ENCODE measurements around the gene TRERF1.

DNA sequence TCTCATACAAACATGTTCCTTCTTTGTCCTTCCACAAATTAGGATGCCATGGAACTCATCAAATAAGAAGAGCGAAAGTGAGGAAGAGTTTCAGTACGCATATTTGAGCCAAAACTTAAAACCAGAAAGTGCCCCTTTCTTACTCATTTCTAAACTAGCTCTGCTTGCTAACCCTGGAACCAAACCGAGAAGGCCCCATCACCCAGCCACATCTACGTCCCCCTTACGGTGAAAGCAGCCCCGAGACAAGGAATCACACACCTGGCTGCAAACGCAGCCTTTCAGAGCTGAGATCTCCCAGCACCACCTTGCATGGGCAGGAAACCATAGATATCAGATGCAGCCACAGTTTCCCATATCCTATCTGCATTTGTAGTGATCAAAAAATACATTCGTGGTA lies 28.5 kb downstream of the TRERF1 start:
- TF ChIP-seq, protein P1, sequence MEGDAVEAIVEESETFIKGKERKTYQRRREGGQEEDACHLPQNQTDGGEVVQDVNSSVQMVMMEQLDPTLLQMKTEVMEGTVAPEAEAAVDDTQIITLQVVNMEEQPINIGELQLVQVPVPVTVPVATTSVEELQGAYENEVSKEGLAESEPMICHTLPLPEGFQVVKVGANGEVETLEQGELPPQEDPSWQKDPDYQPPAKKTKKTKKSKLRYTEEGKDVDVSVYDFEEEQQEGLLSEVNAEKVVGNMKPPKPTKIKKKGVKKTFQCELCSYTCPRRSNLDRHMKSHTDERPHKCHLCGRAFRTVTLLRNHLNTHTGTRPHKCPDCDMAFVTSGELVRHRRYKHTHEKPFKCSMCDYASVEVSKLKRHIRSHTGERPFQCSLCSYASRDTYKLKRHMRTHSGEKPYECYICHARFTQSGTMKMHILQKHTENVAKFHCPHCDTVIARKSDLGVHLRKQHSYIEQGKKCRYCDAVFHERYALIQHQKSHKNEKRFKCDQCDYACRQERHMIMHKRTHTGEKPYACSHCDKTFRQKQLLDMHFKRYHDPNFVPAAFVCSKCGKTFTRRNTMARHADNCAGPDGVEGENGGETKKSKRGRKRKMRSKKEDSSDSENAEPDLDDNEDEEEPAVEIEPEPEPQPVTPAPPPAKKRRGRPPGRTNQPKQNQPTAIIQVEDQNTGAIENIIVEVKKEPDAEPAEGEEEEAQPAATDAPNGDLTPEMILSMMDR (IDR thresholded peaks at IDR 0.05) = no peak
- no peak for TF ChIP-seq POLR2A (IDR thresholded peaks at IDR 0.05)

Measured in lower leg skin (tissue), 3 donors.